ENCODE measurements around the gene CARHSP1.

CARHSP1 gene

DNA sequence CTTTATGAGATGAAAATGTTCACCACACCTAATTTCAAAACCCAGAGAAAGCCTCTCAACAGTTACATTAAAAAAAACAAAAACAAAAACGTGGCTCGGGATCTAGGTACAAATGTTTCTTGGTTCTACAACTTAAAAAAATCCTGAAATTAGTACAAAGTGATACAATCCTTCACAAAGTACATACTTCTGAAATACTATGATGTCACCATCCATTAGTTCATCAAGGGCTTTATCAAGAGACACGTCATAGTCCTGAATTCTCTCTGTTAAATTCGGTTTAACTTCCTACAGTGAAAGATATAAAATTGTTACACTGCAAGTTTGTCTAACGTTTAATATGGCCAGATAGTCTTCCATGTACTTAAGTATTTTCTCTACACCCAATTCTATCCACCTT is 31.5 kb upstream of the CARHSP1 start:
- H3K9me3 Mint-ChIP-seq = no peaks in the 10 kb centered on the region
- H3K36me3 Mint-ChIP-seq = peaks cover 80% of the 10 kb centered on the region
- peak overlapping the region; percentile 46 for H3K27ac Mint-ChIP-seq
- no peaks in the 10 kb centered on the region for H3K4me1 Mint-ChIP-seq
- ATAC-seq = no peak
- no peak overlapping the region for H3K4me3 Mint-ChIP-seq
- H3K27me3 Mint-ChIP-seq = no peaks in the 10 kb centered on the region

- H3K27me3 Mint-ChIP-seq = no peaks in the 10 kb centered on the region
- peak overlapping the region; percentile 46 for H3K27ac Mint-ChIP-seq
- H3K36me3 Mint-ChIP-seq = peaks cover 80% of the 10 kb centered on the region
- ATAC-seq = no peak
- peaks cover 2% of the 10 kb centered on the region for H3K4me1 Mint-ChIP-seq
- H3K4me3 Mint-ChIP-seq = no peak overlapping the region
- no peaks in the 10 kb centered on the region for H3K9me3 Mint-ChIP-seq
Measured at GRCh38 chr16:8899709-8900317, 31.0 kb upstream of the CARHSP1 start.

- H3K27me3 Mint-ChIP-seq = no peaks in the 10 kb centered on the region
- H3K36me3 Mint-ChIP-seq = peaks cover 83% of the 10 kb centered on the region
- H3K9me3 Mint-ChIP-seq = no peaks in the 10 kb centered on the region
- H3K4me3 Mint-ChIP-seq = no peak overlapping the region
- peak overlapping the region; percentile 46 for H3K27ac Mint-ChIP-seq
- peaks cover 9% of the 10 kb centered on the region for H3K4me1 Mint-ChIP-seq
- ATAC-seq = no peak
Measured at GRCh38 chr16:8898660-8899318, 30.0 kb upstream of the CARHSP1 start.

DNA sequence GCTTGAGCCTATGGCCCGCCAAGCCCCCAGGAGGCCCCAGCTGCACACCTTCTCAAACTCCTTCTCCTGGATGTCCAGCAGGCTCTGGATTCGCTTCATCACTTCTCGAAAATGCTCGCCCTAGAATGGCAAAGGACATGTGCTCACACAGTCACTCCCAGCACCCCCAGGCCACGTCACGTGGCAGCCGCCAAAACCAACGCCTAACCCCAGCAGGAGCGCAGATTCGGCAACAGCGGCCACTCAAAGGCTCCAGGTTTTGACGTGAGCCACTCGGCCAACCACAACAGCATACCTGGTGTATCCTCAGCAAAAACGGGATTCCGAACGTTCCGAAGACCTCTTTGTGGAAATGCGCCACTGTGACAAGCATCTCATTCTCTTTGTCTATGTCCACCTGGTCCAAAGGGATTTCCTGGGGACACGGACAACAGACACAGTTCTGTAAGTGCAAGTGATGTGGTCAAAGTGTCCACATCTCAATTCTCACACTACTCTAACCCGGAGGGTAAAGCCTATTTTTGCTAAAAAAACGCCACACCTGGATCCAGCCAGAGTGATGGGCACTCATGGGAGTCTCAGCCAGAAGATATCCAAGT is 26.0 kb upstream of the CARHSP1 start:
- Mint-ChIP-seq H3K4me3 (no peak overlapping the region), H3K27ac (peak overlapping the region; percentile 96), H3K4me1 (peaks cover 43% of the 10 kb centered on the region), H3K9me3 (no peaks in the 10 kb centered on the region), H3K36me3 (peaks cover 67% of the 10 kb centered on the region), H3K27me3 (no peaks in the 10 kb centered on the region)
- ATAC-seq = no peak

- Mint-ChIP-seq H3K9me3 (no peaks in the 10 kb centered on the region), H3K4me3 (no peak overlapping the region), H3K27me3 (no peaks in the 10 kb centered on the region), H3K4me1 (peaks cover 43% of the 10 kb centered on the region), H3K27ac (peak overlapping the region; percentile 96), H3K36me3 (peaks cover 60% of the 10 kb centered on the region)
- ATAC-seq = no peak
Measured at GRCh38 chr16:8893976-8894690, 25.3 kb upstream of the CARHSP1 start.

DNA sequence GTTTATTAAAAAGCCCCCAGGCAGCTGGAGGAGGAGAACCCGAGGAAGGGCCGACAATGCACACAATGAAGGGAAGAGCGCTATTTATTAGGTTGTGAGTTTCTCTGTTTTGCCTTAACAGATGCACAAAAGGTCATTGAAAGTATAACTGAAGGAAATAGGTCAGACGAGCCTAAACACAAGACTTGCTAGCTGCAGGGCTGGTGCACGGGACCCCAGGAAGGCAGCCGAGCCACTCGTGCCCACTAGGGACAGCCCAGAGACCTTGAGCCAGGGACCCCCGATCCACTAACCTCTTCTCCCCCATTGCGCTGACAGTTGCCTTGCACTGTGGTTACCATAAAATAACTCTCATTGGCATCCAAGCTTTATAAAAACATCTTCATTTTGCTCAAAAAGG is 24.6 kb upstream of the CARHSP1 start:
- H3K27ac Mint-ChIP-seq = peak overlapping the region; percentile 96
- H3K4me1 Mint-ChIP-seq = peaks cover 43% of the 10 kb centered on the region
- ATAC-seq = no peak
- H3K36me3 Mint-ChIP-seq = peaks cover 55% of the 10 kb centered on the region
- H3K9me3 Mint-ChIP-seq = no peaks in the 10 kb centered on the region
- no peaks in the 10 kb centered on the region for H3K27me3 Mint-ChIP-seq
- H3K4me3 Mint-ChIP-seq = peak overlapping the region; percentile 22

- Mint-ChIP-seq H3K4me1 (peaks cover 47% of the 10 kb centered on the region), H3K9me3 (no peaks in the 10 kb centered on the region), H3K27ac (peak overlapping the region; percentile 96), H3K36me3 (peaks cover 51% of the 10 kb centered on the region), H3K27me3 (no peaks in the 10 kb centered on the region), H3K4me3 (peak overlapping the region; percentile 76)
- ATAC-seq = peak; percentile 65
Measured at GRCh38 chr16:8892101-8892575, 23.3 kb upstream of the CARHSP1 start.

- peak overlapping the region; percentile 96 for H3K27ac Mint-ChIP-seq
- H3K36me3 Mint-ChIP-seq = peaks cover 47% of the 10 kb centered on the region
- peaks cover 60% of the 10 kb centered on the region for H3K4me1 Mint-ChIP-seq
- no peaks in the 10 kb centered on the region for H3K9me3 Mint-ChIP-seq
- no peak for ATAC-seq
- peaks cover 7% of the 10 kb centered on the region for H3K27me3 Mint-ChIP-seq
- no peak overlapping the region for H3K4me3 Mint-ChIP-seq
Measured at GRCh38 chr16:8890549-8890921, 21.7 kb upstream of the CARHSP1 start.

DNA sequence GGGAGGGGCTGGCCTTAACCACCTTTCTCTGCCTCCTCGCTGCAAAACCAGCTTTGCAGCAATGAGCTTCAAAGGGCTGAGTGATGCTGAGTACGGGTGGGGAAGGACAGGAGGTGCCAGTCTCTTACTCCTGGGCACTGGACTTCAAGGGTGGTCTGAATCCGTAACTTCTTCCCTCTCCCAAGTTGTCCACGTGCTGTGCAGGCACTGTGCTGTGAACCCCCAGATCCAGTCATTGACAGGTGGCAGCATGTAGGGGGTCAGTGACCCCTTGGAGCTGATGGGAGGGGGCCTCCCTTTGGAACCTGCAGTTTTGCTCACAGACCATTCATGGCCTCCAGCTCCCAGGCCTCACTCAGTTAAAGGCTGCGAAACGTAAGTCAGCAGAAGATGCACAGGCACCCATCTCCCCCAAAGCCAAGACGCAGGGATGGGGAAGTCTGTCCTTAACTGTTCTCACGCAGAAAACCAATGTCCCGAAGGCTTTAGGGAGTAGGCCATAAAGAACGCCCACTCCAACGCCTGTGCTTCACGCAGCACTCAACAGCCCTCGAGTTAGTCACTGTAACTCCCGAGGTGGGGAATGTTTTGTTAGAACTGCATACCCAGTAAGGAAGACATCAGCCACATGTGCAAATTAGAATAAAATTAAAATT is 21.2 kb upstream of the CARHSP1 start:
- ATAC-seq = no peak
- no peaks in the 10 kb centered on the region for H3K9me3 Mint-ChIP-seq
- H3K27ac Mint-ChIP-seq = peak overlapping the region; percentile 96

GRCh38 chr16:8888951-8889892 is 20.4 kb upstream of the CARHSP1 start:
- H3K27ac Mint-ChIP-seq = peak overlapping the region; percentile 96
- peaks cover 34% of the 10 kb centered on the region for H3K36me3 Mint-ChIP-seq
- H3K4me3 Mint-ChIP-seq = no peak overlapping the region
- H3K9me3 Mint-ChIP-seq = no peaks in the 10 kb centered on the region
- H3K4me1 Mint-ChIP-seq = peaks cover 59% of the 10 kb centered on the region
- peaks cover 15% of the 10 kb centered on the region for H3K27me3 Mint-ChIP-seq
- no peak for ATAC-seq

More for the DNA sequence above, 21.2 kb upstream of the CARHSP1 start:
- H3K27me3 Mint-ChIP-seq = peaks cover 12% of the 10 kb centered on the region
- H3K36me3 Mint-ChIP-seq = peaks cover 42% of the 10 kb centered on the region
- peaks cover 65% of the 10 kb centered on the region for H3K4me1 Mint-ChIP-seq
- no peak overlapping the region for H3K4me3 Mint-ChIP-seq

GRCh38 chr16:8887952-8888560 is 19.2 kb upstream of the CARHSP1 start:
- H3K4me1 Mint-ChIP-seq = peaks cover 50% of the 10 kb centered on the region
- H3K9me3 Mint-ChIP-seq = no peaks in the 10 kb centered on the region
- H3K36me3 Mint-ChIP-seq = peaks cover 22% of the 10 kb centered on the region
- ATAC-seq = no peak
- peaks cover 23% of the 10 kb centered on the region for H3K27me3 Mint-ChIP-seq
- no peak overlapping the region for H3K4me3 Mint-ChIP-seq
- H3K27ac Mint-ChIP-seq = peak overlapping the region; percentile 78

GRCh38 chr16:8887431-8887765 is 18.6 kb upstream of the CARHSP1 start:
- Mint-ChIP-seq H3K9me3 (no peaks in the 10 kb centered on the region), H3K27ac (peak overlapping the region; percentile 78), H3K4me1 (peaks cover 44% of the 10 kb centered on the region), H3K4me3 (no peak overlapping the region), H3K36me3 (peaks cover 20% of the 10 kb centered on the region), H3K27me3 (peaks cover 30% of the 10 kb centered on the region)
- no peak for ATAC-seq

GRCh38 chr16:8886593-8887430 is 18.0 kb upstream of the CARHSP1 start:
- Mint-ChIP-seq H3K27ac (peak overlapping the region; percentile 78), H3K27me3 (peaks cover 35% of the 10 kb centered on the region), H3K4me3 (no peak overlapping the region), H3K36me3 (peaks cover 20% of the 10 kb centered on the region), H3K9me3 (no peaks in the 10 kb centered on the region), H3K4me1 (peaks cover 38% of the 10 kb centered on the region)
- no peak for ATAC-seq

Data from stimulated activated memory B cell treated with anti-CD40 and anti-IgM and Interleukin-4, amounts not matched to agents 10 μg/mL and 1 μg/mL and 100 μg/mL, for 72 hours (primary cell).